PFSK-1 (cell line): ENCODE measurements around the gene MTHFSD.

Source experiments
- FOXP2 ChIP-seq: optimal IDR thresholded peaks from 2 replicates; pipeline ENCODE3; 2011; ENCODE audit warnings: borderline replicate concordance, control low read depth, inconsistent platforms; ENCODE audit not compliant: insufficient read depth; ENCODE audit errors: extremely low read length, extremely low read depth
- POLR2AphosphoS5 ChIP-seq: IDR thresholded peaks from 2 replicates; pipeline ENCODE4 v1.6.1; 2012; ENCODE audit warnings: low read depth, mild to moderate bottlenecking, control low read depth, low read length, moderate library complexity
- SIN3A ChIP-seq: IDR thresholded peaks from 2 replicates; pipeline ENCODE4 v1.6.1; 2012; ENCODE audit warnings: mild to moderate bottlenecking, low read length, moderate library complexity, borderline replicate concordance; ENCODE audit not compliant: insufficient read depth
- TAF1 ChIP-seq: IDR thresholded peaks from 2 replicates; pipeline ENCODE4 v1.6.1; 2012; ENCODE audit warnings: low read length, control low read depth, borderline replicate concordance; ENCODE audit not compliant: insufficient read depth
- TF ChIP-seq, protein P1 (sequence below), 2 experiments: IDR thresholded peaks; 2 replicates each; pipeline versions ENCODE4 v1.6.1 to v1.8.0; 2011 to 2012; ENCODE audit warnings: low read depth in 2 of 2, low read length in 2 of 2, control low read depth in 1 of 2, inconsistent platforms in 1 of 2, mild to moderate bottlenecking in 1 of 2, moderate library complexity in 1 of 2; ENCODE audit not compliant: insufficient read depth in 1 of 2

The MTHFSD gene

DNA sequence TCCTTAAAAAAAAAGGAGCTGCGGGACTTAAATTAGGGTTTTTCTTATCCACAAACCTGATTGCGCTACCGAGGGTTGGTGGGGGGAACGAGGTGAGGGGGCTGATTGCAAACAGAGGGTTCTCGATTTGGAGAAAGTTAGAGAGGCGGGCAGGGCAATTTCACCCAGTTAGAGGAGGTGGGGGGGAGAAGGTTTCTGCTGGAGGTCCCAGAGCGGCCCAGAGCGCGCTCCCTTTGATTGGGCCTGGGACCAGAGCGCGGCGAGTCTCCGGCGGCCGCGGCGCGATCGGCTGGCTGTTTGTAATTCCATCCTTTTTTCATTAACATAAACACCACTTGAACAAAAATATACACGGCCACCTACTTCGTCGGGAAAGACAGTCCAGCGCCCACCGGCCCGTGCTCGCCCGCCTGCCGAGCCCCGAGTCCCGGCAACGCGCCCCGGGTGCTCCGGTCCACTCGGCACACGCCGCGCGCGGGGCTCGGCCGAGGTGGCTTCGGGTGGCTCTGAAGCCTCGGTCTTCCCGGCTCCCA lies 58.0 kb downstream of the MTHFSD start:
- TF ChIP-seq SIN3A (no peak), POLR2AphosphoS5 (no peak), TAF1 (no peak)

DNA sequence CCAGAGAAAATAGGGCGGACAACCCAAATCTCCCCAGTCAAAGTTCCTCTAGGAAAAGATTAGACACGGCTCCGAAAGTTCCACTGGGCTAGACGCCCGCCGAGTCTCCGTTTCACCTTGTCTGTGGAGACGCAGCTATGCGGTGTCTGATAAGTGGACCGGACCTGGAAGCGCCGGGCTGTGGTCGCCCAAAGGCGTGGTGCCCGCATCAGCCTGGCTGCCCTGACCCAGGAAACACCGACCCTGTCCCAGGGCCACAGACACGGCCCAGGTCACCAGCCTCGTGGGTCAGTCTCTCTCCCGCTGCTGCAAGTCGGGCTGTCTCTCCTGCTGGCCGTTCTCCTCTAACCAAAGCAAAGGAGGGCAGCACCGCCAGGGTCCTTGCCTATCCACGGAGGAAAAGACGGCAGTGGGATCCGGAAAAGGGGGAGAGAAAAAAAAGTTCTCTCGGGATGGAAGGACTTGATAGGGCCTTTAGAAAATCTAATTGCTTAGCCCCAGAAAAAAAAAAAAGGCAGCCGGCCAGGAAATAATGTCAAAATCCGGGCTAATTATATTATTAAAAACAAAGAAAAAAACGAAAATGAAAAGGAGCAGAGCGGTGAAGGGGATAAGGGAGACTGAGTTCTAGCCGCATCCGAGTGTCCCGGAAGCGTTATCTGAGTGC lies 58.6 kb downstream of the MTHFSD start:
- TF ChIP-seq TAF1 = no peak
- TF ChIP-seq, protein P1, sequence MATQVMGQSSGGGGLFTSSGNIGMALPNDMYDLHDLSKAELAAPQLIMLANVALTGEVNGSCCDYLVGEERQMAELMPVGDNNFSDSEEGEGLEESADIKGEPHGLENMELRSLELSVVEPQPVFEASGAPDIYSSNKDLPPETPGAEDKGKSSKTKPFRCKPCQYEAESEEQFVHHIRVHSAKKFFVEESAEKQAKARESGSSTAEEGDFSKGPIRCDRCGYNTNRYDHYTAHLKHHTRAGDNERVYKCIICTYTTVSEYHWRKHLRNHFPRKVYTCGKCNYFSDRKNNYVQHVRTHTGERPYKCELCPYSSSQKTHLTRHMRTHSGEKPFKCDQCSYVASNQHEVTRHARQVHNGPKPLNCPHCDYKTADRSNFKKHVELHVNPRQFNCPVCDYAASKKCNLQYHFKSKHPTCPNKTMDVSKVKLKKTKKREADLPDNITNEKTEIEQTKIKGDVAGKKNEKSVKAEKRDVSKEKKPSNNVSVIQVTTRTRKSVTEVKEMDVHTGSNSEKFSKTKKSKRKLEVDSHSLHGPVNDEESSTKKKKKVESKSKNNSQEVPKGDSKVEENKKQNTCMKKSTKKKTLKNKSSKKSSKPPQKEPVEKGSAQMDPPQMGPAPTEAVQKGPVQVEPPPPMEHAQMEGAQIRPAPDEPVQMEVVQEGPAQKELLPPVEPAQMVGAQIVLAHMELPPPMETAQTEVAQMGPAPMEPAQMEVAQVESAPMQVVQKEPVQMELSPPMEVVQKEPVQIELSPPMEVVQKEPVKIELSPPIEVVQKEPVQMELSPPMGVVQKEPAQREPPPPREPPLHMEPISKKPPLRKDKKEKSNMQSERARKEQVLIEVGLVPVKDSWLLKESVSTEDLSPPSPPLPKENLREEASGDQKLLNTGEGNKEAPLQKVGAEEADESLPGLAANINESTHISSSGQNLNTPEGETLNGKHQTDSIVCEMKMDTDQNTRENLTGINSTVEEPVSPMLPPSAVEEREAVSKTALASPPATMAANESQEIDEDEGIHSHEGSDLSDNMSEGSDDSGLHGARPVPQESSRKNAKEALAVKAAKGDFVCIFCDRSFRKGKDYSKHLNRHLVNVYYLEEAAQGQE (IDR thresholded peaks at IDR 0.05; ENCODE audit: insufficient read depth in 1 of 2, low read depth in 2 of 2, low read length in 2 of 2) = no peak
- TF ChIP-seq SIN3A = no peak
- no peak for TF ChIP-seq FOXP2
- no peak for TF ChIP-seq POLR2AphosphoS5

DNA sequence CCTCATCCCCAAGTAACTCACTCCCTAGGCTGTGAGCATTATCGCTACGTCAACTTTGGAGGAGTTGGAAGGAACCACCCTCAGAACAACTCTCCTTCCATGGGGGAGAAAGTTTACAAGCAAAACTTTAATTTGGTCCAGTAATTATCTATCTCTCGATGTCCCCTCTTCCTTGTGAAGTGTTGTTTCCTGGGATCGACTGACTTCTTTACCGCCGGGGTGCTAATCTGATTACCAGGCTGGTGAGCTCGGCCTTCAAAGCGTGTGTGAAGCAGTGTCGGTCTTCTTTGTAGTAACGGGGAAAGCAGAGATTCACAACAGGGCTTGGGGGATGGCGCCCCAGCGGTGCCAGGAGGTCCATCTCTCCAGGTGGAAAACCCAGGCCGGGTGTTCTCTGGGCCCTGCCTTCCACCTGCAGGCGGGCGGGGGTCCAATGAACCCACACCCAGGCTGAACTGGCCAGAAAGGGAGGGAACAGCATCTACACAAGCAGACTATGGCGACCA lies 59.2 kb downstream of the MTHFSD start:
- no peak for TF ChIP-seq FOXP2
- TF ChIP-seq SIN3A = no peak
- TF ChIP-seq, protein P1 (IDR thresholded peaks at IDR 0.05; ENCODE audit: insufficient read depth in 1 of 2, low read depth in 2 of 2, low read length in 2 of 2) = no peak
- TF ChIP-seq POLR2AphosphoS5 = no peak
- no peak for TF ChIP-seq TAF1

DNA sequence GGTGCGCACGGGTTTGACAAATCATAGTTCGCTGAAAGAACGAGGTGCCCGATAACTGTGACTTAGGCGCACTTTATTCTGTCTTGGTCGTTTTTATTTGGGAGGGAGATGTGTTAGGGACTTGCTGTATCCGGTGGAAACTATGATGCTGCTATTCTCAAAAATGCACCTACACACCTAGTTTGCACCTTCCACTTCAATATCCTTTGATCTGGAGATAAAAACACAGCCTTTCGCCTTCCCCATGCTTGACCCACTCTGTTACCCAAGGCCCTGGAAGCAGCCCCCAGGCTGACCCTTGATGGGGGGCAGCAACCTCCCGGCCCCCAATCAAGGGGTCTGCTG lies 59.7 kb downstream of the MTHFSD start:
- TF ChIP-seq POLR2AphosphoS5 (no peak), SIN3A (no peak), TAF1 (no peak), FOXP2 (no peak)
- TF ChIP-seq, protein P1 (IDR thresholded peaks at IDR 0.05; ENCODE audit: insufficient read depth in 1 of 2, low read depth in 2 of 2, low read length in 2 of 2) = no peak

DNA sequence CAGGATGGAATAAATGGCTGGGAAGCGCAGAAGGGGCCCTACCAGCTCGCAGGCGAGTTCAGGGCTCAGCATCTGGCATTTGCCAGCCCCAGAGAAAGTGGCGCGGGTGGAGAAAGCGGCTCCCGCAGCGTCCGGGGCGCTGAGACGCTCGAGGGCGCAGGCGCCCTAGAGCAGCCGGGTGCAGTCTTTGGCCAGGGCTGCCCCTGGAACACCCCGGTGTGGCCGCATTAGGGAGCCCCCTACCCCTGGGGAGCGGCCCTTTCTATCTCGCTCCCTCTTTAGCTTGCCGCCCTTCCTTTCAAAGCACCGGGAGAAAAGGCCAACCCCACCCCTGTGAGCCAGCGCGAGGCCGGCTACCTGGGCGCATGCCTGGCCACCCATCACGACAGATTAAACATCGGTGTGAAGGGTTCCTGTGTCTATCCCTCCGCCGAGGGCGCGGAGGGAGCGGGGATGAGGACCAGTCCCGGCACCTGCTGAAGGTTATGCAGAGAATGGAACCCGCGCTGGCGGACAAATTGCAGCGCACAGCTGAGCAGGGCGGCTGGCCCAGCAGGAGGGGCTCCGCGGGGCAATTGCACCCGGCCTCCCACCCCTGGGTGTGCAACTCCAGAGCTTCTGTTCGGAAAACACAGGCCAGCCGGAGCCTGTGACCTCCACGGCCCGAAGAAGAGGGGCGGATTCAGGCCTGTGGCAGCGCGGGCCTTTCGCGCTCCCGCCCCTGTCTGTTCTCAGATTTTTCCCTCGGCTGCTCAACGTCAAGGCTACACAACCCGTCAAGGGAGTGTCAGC lies 60.3 kb downstream of the MTHFSD start:
- TF ChIP-seq, protein P1 (IDR thresholded peaks at IDR 0.05; ENCODE audit: insufficient read depth in 1 of 2, low read depth in 2 of 2, low read length in 2 of 2) = no peak
